ENCODE measurements around the gene SH3GL3. TPM values are rescaled to one million over a fixed set of nuclear protein-coding genes. Genes with fewer than 3 reads are reported as not detected.

Gene SH3GL3
- total RNA-seq, 1 donor from 2014 or later, result not detected

GRCh38 chr15:83510001-83510400 lies 62.9 kb downstream of the SH3GL3 start:
- H3K27me3 Mint-ChIP-seq (ENCODE audit: low read depth), result peaks cover 5% of the 10 kb centered on the region
- no peak overlapping the region for H3K27ac Mint-ChIP-seq (ENCODE audit: unreplicated experiment)
- TF ChIP-seq, protein P1, sequence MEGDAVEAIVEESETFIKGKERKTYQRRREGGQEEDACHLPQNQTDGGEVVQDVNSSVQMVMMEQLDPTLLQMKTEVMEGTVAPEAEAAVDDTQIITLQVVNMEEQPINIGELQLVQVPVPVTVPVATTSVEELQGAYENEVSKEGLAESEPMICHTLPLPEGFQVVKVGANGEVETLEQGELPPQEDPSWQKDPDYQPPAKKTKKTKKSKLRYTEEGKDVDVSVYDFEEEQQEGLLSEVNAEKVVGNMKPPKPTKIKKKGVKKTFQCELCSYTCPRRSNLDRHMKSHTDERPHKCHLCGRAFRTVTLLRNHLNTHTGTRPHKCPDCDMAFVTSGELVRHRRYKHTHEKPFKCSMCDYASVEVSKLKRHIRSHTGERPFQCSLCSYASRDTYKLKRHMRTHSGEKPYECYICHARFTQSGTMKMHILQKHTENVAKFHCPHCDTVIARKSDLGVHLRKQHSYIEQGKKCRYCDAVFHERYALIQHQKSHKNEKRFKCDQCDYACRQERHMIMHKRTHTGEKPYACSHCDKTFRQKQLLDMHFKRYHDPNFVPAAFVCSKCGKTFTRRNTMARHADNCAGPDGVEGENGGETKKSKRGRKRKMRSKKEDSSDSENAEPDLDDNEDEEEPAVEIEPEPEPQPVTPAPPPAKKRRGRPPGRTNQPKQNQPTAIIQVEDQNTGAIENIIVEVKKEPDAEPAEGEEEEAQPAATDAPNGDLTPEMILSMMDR (IDR thresholded peaks at IDR 0.05), result no peak
- DNase-seq (ENCODE audit: low spot score), result no peak
- no peak overlapping the region for H3K4me3 Mint-ChIP-seq (ENCODE audit: unreplicated experiment)
- no peaks in the 10 kb centered on the region for H3K9me3 Mint-ChIP-seq (ENCODE audit: low read depth)
- no peaks in the 10 kb centered on the region for H3K4me1 Mint-ChIP-seq (ENCODE audit: low read depth)
- no peaks in the 10 kb centered on the region for H3K36me3 Mint-ChIP-seq (ENCODE audit: low read depth)

GRCh38 chr15:83512459-83512858 lies 65.3 kb downstream of the SH3GL3 start:
- no peak for DNase-seq (ENCODE audit: low spot score)
- no peak overlapping the region for H3K27ac Mint-ChIP-seq (ENCODE audit: unreplicated experiment)
- H3K4me1 Mint-ChIP-seq (ENCODE audit: low read depth), result peaks cover 4% of the 10 kb centered on the region
- H3K4me3 Mint-ChIP-seq (ENCODE audit: unreplicated experiment), result no peak overlapping the region
- peaks cover 5% of the 10 kb centered on the region for H3K27me3 Mint-ChIP-seq (ENCODE audit: low read depth)
- no peaks in the 10 kb centered on the region for H3K36me3 Mint-ChIP-seq (ENCODE audit: low read depth)
- TF ChIP-seq, protein P1 (IDR thresholded peaks at IDR 0.05), result no peak
- no peaks in the 10 kb centered on the region for H3K9me3 Mint-ChIP-seq (ENCODE audit: low read depth)

GRCh38 chr15:83514584-83514983 lies 67.4 kb downstream of the SH3GL3 start:
- TF ChIP-seq, protein P1 (IDR thresholded peaks at IDR 0.05), result no peak
- H3K4me1 Mint-ChIP-seq (ENCODE audit: low read depth), result peaks cover 4% of the 10 kb centered on the region
- H3K27ac Mint-ChIP-seq (ENCODE audit: unreplicated experiment), result no peak overlapping the region
- no peaks in the 10 kb centered on the region for H3K36me3 Mint-ChIP-seq (ENCODE audit: low read depth)
- H3K27me3 Mint-ChIP-seq (ENCODE audit: low read depth), result peaks cover 5% of the 10 kb centered on the region
- no peaks in the 10 kb centered on the region for H3K9me3 Mint-ChIP-seq (ENCODE audit: low read depth)
- no peak overlapping the region for H3K4me3 Mint-ChIP-seq (ENCODE audit: unreplicated experiment)
- no peak for DNase-seq (ENCODE audit: low spot score)

DNA sequence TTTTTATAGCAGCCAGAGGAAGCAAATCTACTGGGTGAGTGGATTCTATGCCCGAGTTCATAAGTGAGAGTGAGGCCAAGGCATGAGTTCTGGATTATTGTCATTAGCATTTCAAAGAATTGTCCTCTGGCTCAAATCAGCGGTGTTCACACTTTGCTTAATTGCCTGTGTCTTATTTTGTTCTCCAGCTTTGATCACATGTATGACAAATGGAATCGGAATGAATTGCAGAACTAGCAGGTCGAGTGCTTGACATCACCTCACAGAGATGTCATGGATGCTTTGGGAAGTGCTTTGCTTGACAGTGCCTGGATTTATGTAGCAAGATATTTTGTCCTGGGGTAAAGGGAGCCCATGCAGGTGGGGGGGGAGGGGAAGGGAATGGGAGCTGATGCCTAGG lies 68.0 kb downstream of the SH3GL3 start:
- Mint-ChIP-seq H3K27me3 (ENCODE audit: low read depth) (peaks cover 5% of the 10 kb centered on the region), H3K4me3 (ENCODE audit: unreplicated experiment) (no peak overlapping the region), H3K4me1 (ENCODE audit: low read depth) (peaks cover 4% of the 10 kb centered on the region), H3K27ac (ENCODE audit: unreplicated experiment) (no peak overlapping the region), H3K36me3 (ENCODE audit: low read depth) (no peaks in the 10 kb centered on the region), H3K9me3 (ENCODE audit: low read depth) (no peaks in the 10 kb centered on the region)
- no peak for DNase-seq (ENCODE audit: low spot score)
- TF ChIP-seq, protein P1 (IDR thresholded peaks at IDR 0.05), result no peak

GRCh38 chr15:83516935-83517334 lies 69.8 kb downstream of the SH3GL3 start:
- H3K4me3 Mint-ChIP-seq (ENCODE audit: unreplicated experiment), result no peak overlapping the region
- TF ChIP-seq, protein P1 (IDR thresholded peaks at IDR 0.05), result no peak
- no peak for DNase-seq (ENCODE audit: low spot score)
- peaks cover 4% of the 10 kb centered on the region for H3K4me1 Mint-ChIP-seq (ENCODE audit: low read depth)
- no peaks in the 10 kb centered on the region for H3K9me3 Mint-ChIP-seq (ENCODE audit: low read depth)
- H3K27me3 Mint-ChIP-seq (ENCODE audit: low read depth), result peaks cover 9% of the 10 kb centered on the region
- no peaks in the 10 kb centered on the region for H3K36me3 Mint-ChIP-seq (ENCODE audit: low read depth)
- no peak overlapping the region for H3K27ac Mint-ChIP-seq (ENCODE audit: unreplicated experiment)

All from chondrocyte (in vitro differentiated cells).